ENCODE results near the gene LDLRAP1. TPM values are rescaled to one million over a fixed set of nuclear protein-coding genes. Genes with fewer than 3 reads are reported as not detected.
A peak's percentile ranks its signal among the peaks of the same experiment; 100 is the strongest.

The LDLRAP1 gene
- total RNA-seq, 2 donors from 2014 or later, result 37.8 to 56.3 TPM

DNA sequence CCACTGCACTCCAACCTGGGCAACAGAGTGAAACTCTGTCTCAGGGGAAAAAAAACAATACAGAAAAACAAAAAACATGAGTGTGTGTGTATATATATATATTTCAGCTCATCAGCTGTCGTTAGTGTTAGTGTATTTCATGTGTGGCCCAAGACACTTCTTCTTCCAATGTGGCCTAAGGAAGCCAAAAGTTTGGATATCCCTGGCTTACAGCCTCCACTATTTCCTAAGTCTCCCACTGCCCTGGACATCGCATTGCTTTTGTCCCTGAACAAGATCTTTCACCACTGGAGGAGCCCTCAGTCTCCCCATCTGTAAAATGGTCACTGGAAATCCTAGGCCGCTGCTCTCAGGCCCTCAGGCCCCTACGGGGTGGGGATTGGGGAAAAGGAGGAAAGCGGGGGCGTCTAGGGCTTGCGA is 391 bp upstream of the LDLRAP1 start:
- Histone ChIP-seq H3K27me3 (replicated peaks; ENCODE audit: insufficient read depth) (no peaks in the 10 kb centered on the region), H3K9me3 (no peaks in the 10 kb centered on the region), H3K4me1 (replicated peaks) (no peaks in the 10 kb centered on the region), H3K4me3 (peak overlapping the region; percentile 80), H3K27ac (peak overlapping the region; percentile 72 to 89), H3K36me3 (no peaks in the 10 kb centered on the region)
- 48% methylated on average over 6 of the region's 7 CpGs for WGBS
- intact Hi-C loops (cut with DNase I), result loop anchor here (5.0 kb wide), 1 partner anchor 264 kb away; no protein-coding TSS in a partner anchor
- no peak for DNase-seq (ENCODE audit: low spot score)
- TF ChIP-seq POLR2AphosphoS5 (IDR thresholded peaks at IDR 0.05) (no peak), POLR2A (IDR thresholded peaks at IDR 0.05) (no peak)
- TF ChIP-seq, protein P1, sequence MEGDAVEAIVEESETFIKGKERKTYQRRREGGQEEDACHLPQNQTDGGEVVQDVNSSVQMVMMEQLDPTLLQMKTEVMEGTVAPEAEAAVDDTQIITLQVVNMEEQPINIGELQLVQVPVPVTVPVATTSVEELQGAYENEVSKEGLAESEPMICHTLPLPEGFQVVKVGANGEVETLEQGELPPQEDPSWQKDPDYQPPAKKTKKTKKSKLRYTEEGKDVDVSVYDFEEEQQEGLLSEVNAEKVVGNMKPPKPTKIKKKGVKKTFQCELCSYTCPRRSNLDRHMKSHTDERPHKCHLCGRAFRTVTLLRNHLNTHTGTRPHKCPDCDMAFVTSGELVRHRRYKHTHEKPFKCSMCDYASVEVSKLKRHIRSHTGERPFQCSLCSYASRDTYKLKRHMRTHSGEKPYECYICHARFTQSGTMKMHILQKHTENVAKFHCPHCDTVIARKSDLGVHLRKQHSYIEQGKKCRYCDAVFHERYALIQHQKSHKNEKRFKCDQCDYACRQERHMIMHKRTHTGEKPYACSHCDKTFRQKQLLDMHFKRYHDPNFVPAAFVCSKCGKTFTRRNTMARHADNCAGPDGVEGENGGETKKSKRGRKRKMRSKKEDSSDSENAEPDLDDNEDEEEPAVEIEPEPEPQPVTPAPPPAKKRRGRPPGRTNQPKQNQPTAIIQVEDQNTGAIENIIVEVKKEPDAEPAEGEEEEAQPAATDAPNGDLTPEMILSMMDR (IDR thresholded peaks at IDR 0.05), result no peak

DNA sequence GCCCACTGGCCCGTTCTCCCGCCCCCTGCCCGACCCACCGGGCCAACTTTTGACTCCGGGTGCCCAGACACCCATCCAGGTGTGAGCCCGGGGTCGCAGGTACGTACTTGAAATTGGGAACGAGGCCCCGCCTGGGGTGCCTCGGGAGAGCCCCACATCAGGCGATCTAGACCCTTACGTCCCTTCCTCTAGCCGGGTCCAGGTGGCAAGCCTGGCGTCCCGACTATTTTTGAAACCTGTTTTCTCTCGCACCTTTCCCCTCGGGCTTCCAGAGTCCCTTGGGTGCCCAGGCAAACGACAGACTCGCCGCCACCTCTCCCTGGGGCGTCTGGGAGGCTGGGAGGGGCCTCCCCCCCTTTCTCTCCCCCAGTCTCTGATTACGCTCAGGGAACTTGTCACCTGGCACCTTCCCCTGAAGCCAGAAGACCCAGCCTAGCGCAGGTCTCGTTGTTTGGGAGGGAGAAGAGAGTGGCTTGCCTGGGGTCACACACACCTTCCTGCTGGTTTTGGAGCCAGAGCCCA is 898 bp downstream of the LDLRAP1 start:
- 10% methylated on average over 23 of the region's 25 CpGs for WGBS
- intact Hi-C loops (cut with DNase I), result loop anchor here (5.0 kb wide), 1 partner anchor 263 kb away; no protein-coding TSS in a partner anchor
- H3K27me3 ChIP-seq (replicated peaks; ENCODE audit: insufficient read depth), result no peaks in the 10 kb centered on the region
- H3K4me1 ChIP-seq (replicated peaks), result no peaks in the 10 kb centered on the region
- DNase-seq (ENCODE audit: low spot score), result peak; percentile 19
- peak overlapping the region; percentile 80 for H3K4me3 ChIP-seq
- H3K27ac ChIP-seq, result peak overlapping the region; percentile 72 to 89
- no peaks in the 10 kb centered on the region for H3K36me3 ChIP-seq
- no peaks in the 10 kb centered on the region for H3K9me3 ChIP-seq
- TF ChIP-seq POLR2AphosphoS5 (IDR thresholded peaks at IDR 0.05), result no peak
- TF ChIP-seq, protein P1 (IDR thresholded peaks at IDR 0.05), result no peak
- no peak for TF ChIP-seq POLR2A (IDR thresholded peaks at IDR 0.05)

DNA sequence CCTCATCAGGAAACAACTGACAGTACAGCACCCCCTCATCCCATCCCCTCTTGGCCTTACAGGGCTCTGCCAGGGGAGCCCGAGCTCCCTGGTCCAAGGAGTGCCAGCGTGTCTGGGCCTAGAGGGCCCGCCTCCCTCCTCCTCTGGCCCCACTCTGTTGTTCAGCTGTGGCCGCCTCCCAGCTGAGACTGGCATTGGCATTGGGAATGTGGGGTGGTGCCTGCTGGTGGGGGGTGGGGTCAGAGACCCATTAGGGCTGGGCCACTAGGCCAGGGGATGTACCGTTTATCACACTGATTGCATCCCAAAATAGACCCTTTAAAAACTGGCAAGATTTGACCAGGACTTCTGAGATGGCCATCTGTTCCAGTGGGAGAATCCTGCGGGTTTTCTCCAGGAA is 1.4 kb downstream of the LDLRAP1 start:
- WGBS, result 31% methylated on average over 6 of the region's 6 CpGs
- no peaks in the 10 kb centered on the region for H3K36me3 ChIP-seq
- peak overlapping the region; percentile 80 for H3K4me3 ChIP-seq
- intact Hi-C loops (cut with DNase I), result loop anchor here (5.0 kb wide), 1 partner anchor 262 kb away; no protein-coding TSS in a partner anchor
- H3K9me3 ChIP-seq, result no peaks in the 10 kb centered on the region
- no peaks in the 10 kb centered on the region for H3K4me1 ChIP-seq (replicated peaks)
- peak; percentile 60 for DNase-seq (ENCODE audit: low spot score)
- peak; percentile 34 for TF ChIP-seq POLR2AphosphoS5 (IDR thresholded peaks at IDR 0.05)
- TF ChIP-seq, protein P1 (IDR thresholded peaks at IDR 0.05), result no peak
- peak overlapping the region; percentile 72 to 89 for H3K27ac ChIP-seq
- no peaks in the 10 kb centered on the region for H3K27me3 ChIP-seq (replicated peaks; ENCODE audit: insufficient read depth)

DNA sequence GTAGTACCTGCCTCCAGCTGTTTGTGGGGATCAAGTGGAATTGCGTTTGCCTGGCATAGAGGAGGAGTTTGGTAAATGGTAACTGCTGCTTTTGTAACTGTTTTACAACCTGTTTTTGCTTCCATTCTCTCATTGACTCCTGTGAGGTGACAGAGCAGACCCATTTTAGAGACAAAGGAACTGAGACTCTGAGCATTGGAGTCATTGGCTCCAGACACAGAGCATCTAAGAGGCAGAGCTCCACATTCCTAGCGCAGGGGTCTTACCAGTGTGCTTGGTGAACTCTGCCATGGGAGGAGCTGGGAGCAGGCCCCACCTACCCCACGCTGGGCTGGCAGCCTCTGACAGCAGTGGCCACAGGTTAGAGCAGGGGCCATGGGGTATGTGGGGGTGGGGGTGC is 2.4 kb downstream of the LDLRAP1 start:
- no peaks in the 10 kb centered on the region for H3K4me1 ChIP-seq (replicated peaks)

More for the DNA sequence above, 2.4 kb downstream of the LDLRAP1 start:
- no peaks in the 10 kb centered on the region for H3K36me3 ChIP-seq
- WGBS, result 74% methylated on average over 3 of the region's 3 CpGs
- H3K27me3 ChIP-seq (replicated peaks; ENCODE audit: insufficient read depth), result no peaks in the 10 kb centered on the region
- no peak overlapping the region for H3K27ac ChIP-seq
- no peak for DNase-seq (ENCODE audit: low spot score)
- TF ChIP-seq, protein P1 (IDR thresholded peaks at IDR 0.05), result no peak
- TF ChIP-seq POLR2A (IDR thresholded peaks at IDR 0.05), result no peak
- TF ChIP-seq POLR2AphosphoS5 (IDR thresholded peaks at IDR 0.05), result no peak
- no peaks in the 10 kb centered on the region for H3K9me3 ChIP-seq
- intact Hi-C loops (cut with DNase I), result no loop called here
- H3K4me3 ChIP-seq, result no peak overlapping the region

All from prostate gland (tissue), 2 donors.